GM12891 (cell line): ENCODE results near the gene WNT7B.
A peak's percentile ranks its signal among the peaks of the same experiment; 100 is the strongest.

Experiments used
- DNase-seq: peaks from one replicate; pipeline ENCODE4 v3.0.0; 2011; ENCODE audit warnings: low spot score; ENCODE audit not compliant: insufficient read length
- FAIRE-seq: peaks from 2 replicates; lab custom pipeline; 2011; peaks lifted over from hg19 to GRCh38; lab: Jason Lieb, UNC
- PAX5 ChIP-seq: IDR thresholded peaks from 2 replicates; pipeline ENCODE4 v1.6.1; 2011; ENCODE audit warnings: low read length, moderate library complexity, mild to moderate bottlenecking; ENCODE audit not compliant: insufficient read depth, severe bottlenecking
- POLR2A ChIP-seq: IDR thresholded peaks from 2 replicates; pipeline ENCODE4 v1.6.1; 2011; ENCODE audit warnings: low read depth, low read length, control low read depth
- POLR2AphosphoS5 ChIP-seq: IDR thresholded peaks from 2 replicates; pipeline ENCODE4 v1.6.1; 2011; ENCODE audit warnings: low read depth, low read length, control low read depth
- POU2F2 ChIP-seq: IDR thresholded peaks from 2 replicates; pipeline ENCODE4 v1.6.1; 2011; ENCODE audit warnings: low read depth, mild to moderate bottlenecking, control low read depth, low read length, moderate library complexity
- SPI1 ChIP-seq: IDR thresholded peaks from 2 replicates; pipeline ENCODE4 v1.6.1; 2011; ENCODE audit warnings: low read depth, low read length, control low read depth
- TAF1 ChIP-seq: IDR thresholded peaks from 2 replicates; pipeline ENCODE4 v1.6.1; 2011; ENCODE audit warnings: low read depth, low read length, control low read depth

Gene WNT7B

GRCh38 chr22:45983797-45984196 is 6.8 kb upstream of the WNT7B start:
- FAIRE-seq (no peak), DNase-seq (no peak)
- no peak for TF ChIP-seq POLR2A
- TF ChIP-seq POLR2AphosphoS5: no peak
- TF ChIP-seq SPI1: no peak
- no peak for TF ChIP-seq POU2F2
- TF ChIP-seq TAF1: no peak
- TF ChIP-seq PAX5: no peak

DNA sequence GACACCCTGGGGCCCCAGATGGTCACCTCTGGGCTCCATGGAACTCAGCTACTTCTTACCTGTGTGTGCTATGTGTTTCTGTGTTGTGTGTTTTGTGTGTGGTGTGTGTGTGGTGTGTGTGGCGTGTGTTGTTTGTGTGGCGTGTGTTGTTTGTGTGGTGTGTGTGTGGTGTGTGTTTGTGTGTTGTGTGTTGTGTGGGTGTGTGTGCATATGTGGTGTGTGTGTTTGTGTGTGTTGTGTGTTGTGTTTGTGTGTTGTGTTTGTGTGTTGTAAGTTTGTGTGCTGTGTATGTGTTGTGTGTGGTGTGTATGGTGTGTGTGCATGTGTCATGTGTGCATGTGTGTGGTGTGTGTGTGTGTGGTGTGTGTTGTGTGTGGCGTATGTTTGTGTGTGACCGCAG is 3.8 kb upstream of the WNT7B start:
- TF ChIP-seq PAX5 (no peak), POLR2A (no peak), POLR2AphosphoS5 (no peak), POU2F2 (no peak), TAF1 (no peak), SPI1 (no peak)
- FAIRE-seq (peak; percentile 90), DNase-seq (no peak)

DNA sequence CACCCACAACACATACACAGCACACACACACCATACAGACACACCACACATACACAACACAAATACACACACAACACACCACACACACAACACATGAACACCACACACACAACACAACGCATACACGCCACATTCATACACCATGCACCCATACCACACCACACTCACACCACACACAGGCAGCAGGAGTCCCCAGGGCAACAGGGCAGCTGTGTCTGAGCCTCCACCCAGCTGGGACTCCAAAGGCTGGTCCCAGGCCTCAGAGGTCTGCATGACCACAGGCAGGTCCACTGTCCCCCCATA is 3.3 kb upstream of the WNT7B start:
- TF ChIP-seq PAX5 (no peak), POLR2AphosphoS5 (no peak), POLR2A (no peak), TAF1 (no peak), POU2F2 (no peak), SPI1 (no peak)
- DNase-seq (no peak), FAIRE-seq (no peak)

DNA sequence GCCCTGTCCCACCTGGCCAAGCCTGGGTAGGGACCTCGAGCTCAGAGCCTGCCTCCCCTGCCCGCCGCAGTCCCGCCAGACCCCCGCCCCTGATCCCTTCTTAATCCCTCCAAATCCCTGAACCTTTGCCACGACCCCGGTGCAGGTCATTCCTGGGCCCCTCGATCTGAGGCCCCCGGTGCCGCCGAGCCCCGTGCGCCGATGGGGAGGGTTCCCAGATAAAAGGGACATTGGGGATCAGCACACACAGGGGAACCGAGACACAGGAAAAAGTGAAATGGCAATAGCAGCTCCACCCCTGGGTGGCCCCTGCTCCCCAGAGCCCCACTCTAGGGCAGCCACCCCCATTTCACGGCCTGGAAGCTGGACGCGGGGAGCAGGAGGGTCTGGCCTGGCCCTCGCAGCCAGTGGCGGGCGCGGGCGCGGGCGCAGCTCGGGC is 1.3 kb upstream of the WNT7B start:
- DNase-seq: no peak
- no peak for FAIRE-seq
- TF ChIP-seq TAF1: no peak
- TF ChIP-seq POLR2AphosphoS5: no peak
- no peak for TF ChIP-seq POU2F2
- no peak for TF ChIP-seq PAX5
- TF ChIP-seq POLR2A: no peak
- no peak for TF ChIP-seq SPI1

GRCh38 chr22:45977551-45978274 is 751 bp upstream of the WNT7B start:
- FAIRE-seq: no peak
- no peak for DNase-seq
- TF ChIP-seq TAF1: no peak

GRCh38 chr22:45976254-45977002 is 534 bp downstream of the WNT7B start:
- FAIRE-seq: no peak
- TF ChIP-seq SPI1: no peak
- TF ChIP-seq POLR2AphosphoS5: no peak
- TF ChIP-seq PAX5: no peak
- TF ChIP-seq POLR2A: no peak
- no peak for TF ChIP-seq TAF1
- TF ChIP-seq POU2F2: no peak
- DNase-seq: no peak

DNA sequence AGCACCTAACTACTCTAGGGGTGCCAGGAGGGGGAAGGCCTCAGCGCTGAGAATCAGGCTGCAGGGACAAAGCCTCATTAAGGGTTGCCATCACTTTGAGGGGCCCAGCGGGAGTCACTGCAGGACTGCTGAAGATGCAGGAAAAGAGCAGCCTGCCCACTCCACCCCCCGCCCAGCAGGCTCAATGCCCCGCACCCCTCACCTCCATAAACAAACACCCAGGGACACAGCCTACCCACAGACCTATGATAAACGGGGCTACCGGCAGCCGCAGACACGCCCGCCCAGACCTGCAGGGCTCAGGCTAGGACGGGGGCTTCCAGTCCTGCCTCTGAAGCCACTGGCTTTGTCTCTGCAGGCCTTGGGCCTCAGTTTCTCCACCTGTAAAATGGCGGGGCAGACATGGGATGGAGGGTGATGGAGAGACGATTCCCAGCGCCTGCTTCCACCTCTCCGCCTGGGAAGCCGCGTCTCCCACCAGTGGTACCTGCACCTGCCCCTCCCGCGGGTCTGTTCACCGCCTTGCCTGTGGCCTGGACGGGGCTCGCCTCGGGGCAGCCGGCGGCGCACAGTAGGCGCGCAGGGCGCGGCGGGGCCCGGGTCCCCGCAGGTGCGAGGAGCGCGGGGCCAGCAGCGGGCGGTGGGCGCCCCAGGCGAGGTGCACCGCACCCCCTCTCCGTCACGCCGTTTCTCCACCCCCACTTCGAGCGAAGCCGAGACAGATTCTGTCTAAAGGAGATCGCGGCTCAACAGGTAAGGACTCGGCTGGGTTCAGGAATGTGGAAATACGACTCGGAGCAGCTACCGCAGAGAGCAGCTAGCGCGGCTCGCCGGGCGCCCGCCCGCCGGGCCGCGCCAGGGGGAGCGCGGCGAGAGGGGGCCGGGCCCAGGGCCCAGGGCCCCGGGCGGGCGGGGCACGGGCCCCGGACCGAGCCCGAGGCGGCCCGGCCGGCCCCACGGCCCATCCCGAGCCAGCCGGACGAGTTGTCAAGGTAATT is 1.5 kb downstream of the WNT7B start:
- FAIRE-seq: no peak

DNA sequence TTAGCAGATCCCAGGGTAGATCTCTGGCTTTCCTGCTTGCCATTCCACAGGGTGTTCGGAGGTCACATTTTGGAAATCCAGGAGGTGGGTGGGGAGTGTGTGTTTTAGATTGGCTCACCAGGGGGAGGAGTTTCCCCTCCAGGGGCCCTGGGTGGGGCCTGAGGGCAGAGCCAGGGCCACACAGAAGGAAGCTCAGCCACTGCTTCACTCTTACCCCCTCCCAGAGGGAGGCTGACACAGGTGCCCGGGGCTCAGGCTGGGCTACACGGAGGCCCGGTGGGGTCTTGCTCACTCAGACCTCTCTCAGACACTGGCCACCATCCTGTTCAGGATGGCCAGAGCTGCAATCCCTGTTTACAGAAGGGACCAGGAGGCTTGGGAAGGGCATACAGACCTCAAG is 2.5 kb downstream of the WNT7B start:
- DNase-seq: no peak
- no peak for FAIRE-seq
- no peak for TF ChIP-seq TAF1
- no peak for TF ChIP-seq POLR2AphosphoS5

More for the DNA sequence above, 1.5 kb downstream of the WNT7B start:
- DNase-seq: no peak
- TF ChIP-seq POU2F2 (no peak), POLR2AphosphoS5 (no peak), SPI1 (no peak), POLR2A (no peak), TAF1 (no peak), PAX5 (no peak)

DNA sequence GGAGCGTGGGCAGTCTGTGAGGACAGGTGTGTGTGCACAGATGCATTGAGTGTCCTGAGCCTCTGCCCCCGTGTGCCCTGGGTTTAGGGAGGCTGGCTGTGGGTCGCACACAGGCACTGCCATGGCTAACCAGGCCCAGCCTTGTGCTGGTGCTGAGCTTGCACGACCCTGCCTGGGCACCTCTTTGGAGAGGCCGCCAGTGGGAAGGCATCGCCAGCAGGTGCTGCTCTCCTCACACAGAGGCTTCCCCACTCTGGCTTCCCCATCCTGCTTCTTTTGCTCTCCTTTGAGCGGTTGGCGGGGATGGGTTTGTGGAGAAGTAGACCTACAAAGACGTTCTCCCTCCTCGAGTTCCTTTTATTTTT is 4.1 kb downstream of the WNT7B start:
- DNase-seq (no peak), FAIRE-seq (no peak)
- no peak for TF ChIP-seq PAX5
- TF ChIP-seq POLR2AphosphoS5: no peak
- no peak for TF ChIP-seq TAF1
- TF ChIP-seq POU2F2: no peak
- no peak for TF ChIP-seq SPI1
- no peak for TF ChIP-seq POLR2A
